Esophagus muscularis mucosa (tissue), 4 donors: ENCODE results near the gene DNM3. TPM values are rescaled to one million over a fixed set of nuclear protein-coding genes. Genes with fewer than 3 reads are reported as not detected.

Source experiments
- DNase-seq: peaks from one replicate; pipeline ENCODE4 v3.0.0-alpha.2; 2017; ENCODE audit errors: extremely low spot score
- H3K27ac ChIP-seq, 4 donors: fragments of 200-600 bp; sonication (generic); replicated peaks in 1 of 4; 1 replicate in 3 of 4; 2 replicates in 1 of 4; pipeline ENCODE4 v1.5.1; 2016 to 2019; ENCODE audit warnings: mild to moderate bottlenecking in 1 of 4
- H3K27me3 ChIP-seq, 4 donors: fragments of 200-600 bp; sonication (generic); one replicate each; pipeline versions ENCODE4 v1.5.1 to v1.6.0; 2016 to 2019
- H3K36me3 ChIP-seq, 4 donors: fragments of 200-600 bp; sonication (generic); one replicate each; pipeline ENCODE4 v1.5.1; 2016 to 2019
- H3K4me1 ChIP-seq, 4 donors: fragments of 200-600 bp; sonication (generic); one replicate each; pipeline ENCODE4 v1.5.1; 2016 to 2019
- H3K4me3 ChIP-seq, 4 donors: fragments of 200-600 bp; sonication (generic); 1 replicate in 2 of 4; 2 replicates in 2 of 4; pipeline ENCODE4 v1.5.1; 2016 to 2019; ENCODE audit warnings: mild to moderate bottlenecking in 4 of 4, moderate library complexity in 1 of 4
- H3K9me3 ChIP-seq, 4 donors: fragments of 200-600 bp; sonication (generic); 1 replicate in 3 of 4; 2 replicates in 1 of 4; pipeline ENCODE4 v1.5.1; 2016 to 2019
- CTCF ChIP-seq, 3 experiments: fragments of 200-600 bp in 2 of 3; fragments of 450-650 bp in 1 of 3; sonication (generic) in 2 of 3; IDR thresholded peaks; one replicate each; pipeline ENCODE4 v1.5.1; 2017 to 2019; ENCODE audit warnings: antibody characterized with exemption in 3 of 3, mild to moderate bottlenecking in 2 of 3, moderate library complexity in 1 of 3
- EP300 ChIP-seq: sonication (generic); formaldehyde crosslinking; IDR thresholded peaks from one replicate; pipeline ENCODE4 v1.6.1; 2017; ENCODE audit warnings: antibody characterized with exemption
- POLR2A ChIP-seq: fragments of 450-650 bp; IDR thresholded peaks from one replicate; pipeline ENCODE4 v1.6.1; 2017; ENCODE audit warnings: antibody characterized with exemption, moderate library complexity, mild to moderate bottlenecking, low read depth
- POLR2AphosphoS5 ChIP-seq, 2 donors: sonication (generic); formaldehyde crosslinking; IDR thresholded peaks; one replicate each; pipeline ENCODE4 v1.6.1; 2017; ENCODE audit warnings: antibody characterized with exemption in 2 of 2
- WGBS: methylation state at CpG from one replicate; pipeline ENCODE4 v1.1.5; 2018; 5-methylcytosine and 5-hydroxymethylcytosine counted together
- intact Hi-C: fragments of 100-400 bp; cut with DNase I; formaldehyde crosslinking; loops from one replicate; pipeline ENCODE4 v1.15.1; 2023
- total RNA-seq, 4 donors: library from RNA; depleted of rRNA; stranded (reverse); fragments of >200 nt; gene quantifications; one replicate each; pipeline versions ENCODE4 v1.1.0 to v1.2.1, GENCODE V29; 2016

The DNM3 gene
- total RNA-seq, 4 donors from 2014 or later, result 3.3 to 6.4 (median 3.9) TPM

- intact Hi-C loops, result loop anchor here (2.0 kb wide), 1 partner anchor 254 kb away; no protein-coding TSS in a partner anchor
- DNase-seq, result no peak
- Histone ChIP-seq H3K36me3 (no peaks in the 10 kb centered on the region), H3K4me3 (peak overlapping the region; percentile 54 to 68 (median 62)), H3K9me3 (no peaks in the 10 kb centered on the region), H3K27ac (peak overlapping the region; percentile 85 to 88 (median 86)), H3K27me3 (no peaks in the 10 kb centered on the region), H3K4me1 (peaks cover 0 to 20% (median 17%) of the 10 kb centered on the region in 4 donors)
- 11% methylated on average over 2 of the region's 2 CpGs for WGBS
- TF ChIP-seq EP300 (no peak), POLR2A (no peak), CTCF (IDR thresholded peaks at IDR 0.05) (no peak), POLR2AphosphoS5 (IDR thresholded peaks at IDR 0.05) (no peak)
These were observed 303.9 kb downstream of the DNM3 start for GRCh38 chr1:172145231-172145651.

DNA sequence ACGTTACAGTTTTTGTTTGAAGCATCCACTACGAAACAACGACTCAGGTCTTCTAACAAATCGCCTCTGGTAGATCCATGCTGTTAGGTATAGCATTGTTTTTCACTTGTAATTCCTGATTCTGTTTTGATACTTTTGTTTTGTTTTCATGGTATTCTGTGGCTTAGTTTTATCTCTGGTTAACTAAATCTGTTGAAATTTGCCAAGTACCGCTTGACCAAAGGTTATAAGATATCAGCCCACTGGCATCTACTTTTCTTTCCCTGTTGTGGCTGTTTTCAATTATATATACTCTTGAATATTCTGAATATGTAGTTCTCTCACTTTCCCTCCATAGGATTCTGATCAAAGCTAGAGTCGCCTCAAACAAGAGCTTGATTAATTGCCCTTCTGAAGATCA, 304.4 kb downstream of the DNM3 start:
- intact Hi-C loops, result loop anchor here (2.0 kb wide), 1 partner anchor 253 kb away; no protein-coding TSS in a partner anchor
- Histone ChIP-seq H3K4me1 (peaks cover 0 to 18% (median 14%) of the 10 kb centered on the region in 4 donors), H3K27me3 (no peaks in the 10 kb centered on the region), H3K27ac (peak overlapping the region; percentile 85 to 88 (median 86)), H3K9me3 (no peaks in the 10 kb centered on the region), H3K4me3 (peak overlapping the region; percentile 54 to 68 (median 62)), H3K36me3 (no peaks in the 10 kb centered on the region)
- no peak for DNase-seq
- WGBS, result 42% methylated on average over 6 of the region's 6 CpGs
- TF ChIP-seq CTCF (IDR thresholded peaks at IDR 0.05), result no peak
- no peak for TF ChIP-seq POLR2A
- TF ChIP-seq EP300, result no peak
- no peak for TF ChIP-seq POLR2AphosphoS5 (IDR thresholded peaks at IDR 0.05)

- WGBS, result 100% methylated on average over 1 of the region's 1 CpG
These were observed 305.0 kb downstream of the DNM3 start for GRCh38 chr1:172146141-172146850.

GRCh38 chr1:172147541-172147940, 306.2 kb downstream of the DNM3 start:
- Histone ChIP-seq H3K4me3 (no peak overlapping the region), H3K27ac (peak overlapping the region in 3 of 4 donors; percentile 15 to 88 (median 85)), H3K9me3 (no peaks in the 10 kb centered on the region), H3K36me3 (no peaks in the 10 kb centered on the region), H3K4me1 (peaks cover 0 to 18% (median 13%) of the 10 kb centered on the region in 4 donors), H3K27me3 (no peaks in the 10 kb centered on the region)
- DNase-seq, result no peak
- no peak for TF ChIP-seq POLR2AphosphoS5 (IDR thresholded peaks at IDR 0.05)
- TF ChIP-seq POLR2A, result no peak
- no peak for TF ChIP-seq EP300
- TF ChIP-seq CTCF (IDR thresholded peaks at IDR 0.05), result no peak
- intact Hi-C loops, result no loop called here
- 87% methylated on average over 1 of the region's 1 CpG for WGBS

More at GRCh38 chr1:172146141-172146850, 305.0 kb downstream of the DNM3 start:
- Histone ChIP-seq H3K27me3 (no peaks in the 10 kb centered on the region), H3K9me3 (no peaks in the 10 kb centered on the region), H3K4me1 (peaks cover 0 to 18% (median 13%) of the 10 kb centered on the region in 4 donors), H3K36me3 (no peaks in the 10 kb centered on the region), H3K27ac (peak overlapping the region; percentile 85 to 88 (median 86)), H3K4me3 (no peak overlapping the region)
- intact Hi-C loops, result no loop called here
- TF ChIP-seq POLR2AphosphoS5 (IDR thresholded peaks at IDR 0.05), result no peak
- TF ChIP-seq POLR2A, result no peak
- no peak for TF ChIP-seq EP300
- TF ChIP-seq CTCF (IDR thresholded peaks at IDR 0.05), result no peak
- DNase-seq, result no peak
